ENCODE data around the gene C11orf21.

Gene C11orf21

DNA sequence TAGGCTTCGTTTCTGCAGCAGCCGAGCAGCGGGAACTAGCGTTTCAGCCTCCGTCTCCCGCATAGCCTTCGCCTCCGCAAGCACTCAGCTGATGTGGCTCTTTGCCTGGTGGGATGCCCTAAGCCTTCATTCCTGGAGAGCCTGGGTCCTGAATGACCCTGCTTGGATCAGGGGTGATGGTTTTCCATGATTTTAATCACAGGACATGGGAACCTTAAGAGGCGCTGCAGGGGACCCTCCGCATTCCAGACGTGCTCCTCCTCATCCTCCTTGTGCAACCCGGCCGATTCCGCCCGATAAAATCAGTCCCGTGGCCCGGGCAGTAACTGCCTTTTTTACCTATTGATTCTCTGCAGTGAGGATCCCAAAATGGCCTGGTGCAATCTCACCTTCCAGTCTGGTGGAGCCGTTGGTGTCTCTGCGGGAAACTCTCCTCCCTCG is 8.2 kb downstream of the C11orf21 start:
- no peak overlapping the region for H3K27ac ChIP-seq (ENCODE audit: low read depth, low read length)
- H3K4me2 ChIP-seq (ENCODE audit: low read length): no peak overlapping the region
- no peaks in the 10 kb centered on the region for H3K36me3 ChIP-seq (ENCODE audit: control insufficient read depth, low read length)
- no peaks in the 10 kb centered on the region for H3K27me3 ChIP-seq (ENCODE audit: control insufficient read depth, low read length)
- no peak overlapping the region for H3K4me3 ChIP-seq (ENCODE audit: low read length)
- no peaks in the 10 kb centered on the region for H3F3A ChIP-seq (ENCODE audit: control insufficient read depth, insufficient read depth)
- no peaks in the 10 kb centered on the region for H3K9me3 ChIP-seq (ENCODE audit: control insufficient read depth, insufficient read depth, low read length)
- H3K4me1 ChIP-seq (ENCODE audit: control insufficient read depth, low read length): no peaks in the 10 kb centered on the region
- H4K20me1 ChIP-seq (ENCODE audit: control insufficient read depth, insufficient read depth, low read depth, low read length): no peaks in the 10 kb centered on the region
- H3K9me2 ChIP-seq (replicated peaks; ENCODE audit: control insufficient read depth, low read length): no peaks in the 10 kb centered on the region
- no peaks in the 10 kb centered on the region for H3K79me2 ChIP-seq (ENCODE audit: control insufficient read depth, low read length)
- TF ChIP-seq, protein P1, sequence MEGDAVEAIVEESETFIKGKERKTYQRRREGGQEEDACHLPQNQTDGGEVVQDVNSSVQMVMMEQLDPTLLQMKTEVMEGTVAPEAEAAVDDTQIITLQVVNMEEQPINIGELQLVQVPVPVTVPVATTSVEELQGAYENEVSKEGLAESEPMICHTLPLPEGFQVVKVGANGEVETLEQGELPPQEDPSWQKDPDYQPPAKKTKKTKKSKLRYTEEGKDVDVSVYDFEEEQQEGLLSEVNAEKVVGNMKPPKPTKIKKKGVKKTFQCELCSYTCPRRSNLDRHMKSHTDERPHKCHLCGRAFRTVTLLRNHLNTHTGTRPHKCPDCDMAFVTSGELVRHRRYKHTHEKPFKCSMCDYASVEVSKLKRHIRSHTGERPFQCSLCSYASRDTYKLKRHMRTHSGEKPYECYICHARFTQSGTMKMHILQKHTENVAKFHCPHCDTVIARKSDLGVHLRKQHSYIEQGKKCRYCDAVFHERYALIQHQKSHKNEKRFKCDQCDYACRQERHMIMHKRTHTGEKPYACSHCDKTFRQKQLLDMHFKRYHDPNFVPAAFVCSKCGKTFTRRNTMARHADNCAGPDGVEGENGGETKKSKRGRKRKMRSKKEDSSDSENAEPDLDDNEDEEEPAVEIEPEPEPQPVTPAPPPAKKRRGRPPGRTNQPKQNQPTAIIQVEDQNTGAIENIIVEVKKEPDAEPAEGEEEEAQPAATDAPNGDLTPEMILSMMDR (IDR thresholded peaks at IDR 0.05; ENCODE audit: low read depth, low read length, poor library complexity, severe bottlenecking): no peak
- TF ChIP-seq EZH2phosphoT487 (IDR thresholded peaks at IDR 0.05; ENCODE audit: borderline replicate concordance, low read length): no peak

DNA sequence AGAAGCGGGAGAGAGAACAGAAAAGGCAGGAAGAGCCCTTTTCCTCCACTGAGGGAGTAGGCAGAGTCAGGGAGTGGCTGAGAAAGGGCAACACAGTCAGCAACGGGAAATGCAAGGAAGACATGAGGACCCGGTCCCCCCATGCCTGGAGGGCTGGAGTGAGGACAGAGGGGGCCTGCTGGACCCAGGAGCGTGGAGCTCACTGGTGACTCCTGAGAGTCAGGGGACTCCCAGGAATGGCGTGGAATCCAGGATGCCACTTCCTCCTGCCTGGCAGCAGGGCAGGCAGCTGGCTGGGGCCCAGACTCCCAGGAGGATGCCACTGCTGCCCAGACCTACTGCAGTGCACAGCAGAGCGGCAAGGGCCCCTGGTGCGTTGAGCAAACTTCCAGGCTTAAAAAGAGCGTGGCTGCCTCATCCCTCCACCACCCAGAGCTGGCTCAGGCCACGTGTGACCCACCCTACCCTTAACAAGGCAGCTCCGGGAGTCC is 11.3 kb downstream of the C11orf21 start:
- Histone ChIP-seq H4K20me1 (ENCODE audit: control insufficient read depth, insufficient read depth, low read depth, low read length) (no peaks in the 10 kb centered on the region), H3K27me3 (ENCODE audit: control insufficient read depth, low read length) (no peaks in the 10 kb centered on the region), H3K36me3 (ENCODE audit: control insufficient read depth, low read length) (no peaks in the 10 kb centered on the region), H3K27ac (ENCODE audit: low read depth, low read length) (no peak overlapping the region), H3K4me1 (ENCODE audit: control insufficient read depth, low read length) (no peaks in the 10 kb centered on the region), H3K4me3 (ENCODE audit: low read length) (no peak overlapping the region), H3F3A (ENCODE audit: control insufficient read depth, insufficient read depth) (no peaks in the 10 kb centered on the region), H3K9me2 (replicated peaks; ENCODE audit: control insufficient read depth, low read length) (no peaks in the 10 kb centered on the region), H3K79me2 (ENCODE audit: control insufficient read depth, low read length) (no peaks in the 10 kb centered on the region), H3K9me3 (ENCODE audit: control insufficient read depth, insufficient read depth, low read length) (no peaks in the 10 kb centered on the region), H3K4me2 (ENCODE audit: low read length) (no peak overlapping the region)
- TF ChIP-seq, protein P1 (IDR thresholded peaks at IDR 0.05; ENCODE audit: low read depth, low read length, poor library complexity, severe bottlenecking): no peak
- TF ChIP-seq EZH2phosphoT487 (IDR thresholded peaks at IDR 0.05; ENCODE audit: borderline replicate concordance, low read length): no peak

DNA sequence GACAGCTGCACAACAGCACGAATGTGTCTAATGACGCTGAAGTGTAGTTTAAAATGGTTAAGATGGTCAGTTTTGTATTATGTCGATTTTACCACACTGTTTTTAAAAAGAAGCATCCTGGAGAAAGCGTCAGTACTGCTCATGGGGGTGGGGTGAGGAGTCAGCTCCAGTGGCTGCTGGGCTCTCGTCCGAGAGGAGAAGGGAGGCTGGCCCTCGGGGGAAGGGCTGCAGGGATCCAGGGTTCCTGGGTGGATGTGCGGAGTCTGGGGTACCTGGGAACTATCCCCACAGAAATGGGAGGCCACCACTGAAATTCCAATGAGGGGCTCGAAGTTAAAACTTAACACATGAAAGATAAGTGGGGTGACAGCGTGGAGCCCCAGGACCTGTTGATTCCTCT is 11.9 kb downstream of the C11orf21 start:
- no peak overlapping the region for H3K4me3 ChIP-seq (ENCODE audit: low read length)
- H3K4me1 ChIP-seq (ENCODE audit: control insufficient read depth, low read length): no peaks in the 10 kb centered on the region
- H3K27ac ChIP-seq (ENCODE audit: low read depth, low read length): no peak overlapping the region
- no peaks in the 10 kb centered on the region for H3K36me3 ChIP-seq (ENCODE audit: control insufficient read depth, low read length)
- H3F3A ChIP-seq (ENCODE audit: control insufficient read depth, insufficient read depth): no peaks in the 10 kb centered on the region
- no peaks in the 10 kb centered on the region for H3K27me3 ChIP-seq (ENCODE audit: control insufficient read depth, low read length)
- no peak overlapping the region for H3K4me2 ChIP-seq (ENCODE audit: low read length)
- TF ChIP-seq, protein P1 (IDR thresholded peaks at IDR 0.05; ENCODE audit: low read depth, low read length, poor library complexity, severe bottlenecking): no peak
- TF ChIP-seq EZH2phosphoT487 (IDR thresholded peaks at IDR 0.05; ENCODE audit: borderline replicate concordance, low read length): no peak
- no peaks in the 10 kb centered on the region for H4K20me1 ChIP-seq (ENCODE audit: control insufficient read depth, insufficient read depth, low read depth, low read length)
- H3K9me2 ChIP-seq (replicated peaks; ENCODE audit: control insufficient read depth, low read length): no peaks in the 10 kb centered on the region
- no peaks in the 10 kb centered on the region for H3K9me3 ChIP-seq (ENCODE audit: control insufficient read depth, insufficient read depth, low read length)
- no peaks in the 10 kb centered on the region for H3K79me2 ChIP-seq (ENCODE audit: control insufficient read depth, low read length)
